ENCODE measurements around the gene G3BP1.
"Not testable (repeated sequence)": the region's sequence is repeated elsewhere in the genome, so short reads cannot be mapped to it uniquely, and the experiment has no call there.

The G3BP1 gene

GRCh38 chr5:151771259-151772028, at the start of gene G3BP1:
TSS of gene G3BP1 (plus strand) at chr5:151771954. CDS start at chr5:151786621, 14,667 bp downstream.
- TF ChIP-seq, protein P1, sequence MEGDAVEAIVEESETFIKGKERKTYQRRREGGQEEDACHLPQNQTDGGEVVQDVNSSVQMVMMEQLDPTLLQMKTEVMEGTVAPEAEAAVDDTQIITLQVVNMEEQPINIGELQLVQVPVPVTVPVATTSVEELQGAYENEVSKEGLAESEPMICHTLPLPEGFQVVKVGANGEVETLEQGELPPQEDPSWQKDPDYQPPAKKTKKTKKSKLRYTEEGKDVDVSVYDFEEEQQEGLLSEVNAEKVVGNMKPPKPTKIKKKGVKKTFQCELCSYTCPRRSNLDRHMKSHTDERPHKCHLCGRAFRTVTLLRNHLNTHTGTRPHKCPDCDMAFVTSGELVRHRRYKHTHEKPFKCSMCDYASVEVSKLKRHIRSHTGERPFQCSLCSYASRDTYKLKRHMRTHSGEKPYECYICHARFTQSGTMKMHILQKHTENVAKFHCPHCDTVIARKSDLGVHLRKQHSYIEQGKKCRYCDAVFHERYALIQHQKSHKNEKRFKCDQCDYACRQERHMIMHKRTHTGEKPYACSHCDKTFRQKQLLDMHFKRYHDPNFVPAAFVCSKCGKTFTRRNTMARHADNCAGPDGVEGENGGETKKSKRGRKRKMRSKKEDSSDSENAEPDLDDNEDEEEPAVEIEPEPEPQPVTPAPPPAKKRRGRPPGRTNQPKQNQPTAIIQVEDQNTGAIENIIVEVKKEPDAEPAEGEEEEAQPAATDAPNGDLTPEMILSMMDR (conservative IDR thresholded peaks at IDR 0.05; ENCODE audit: low read length), result peak; percentile 60
- H3K4me3 ChIP-seq (ENCODE audit: low read length), result peak within 1 kb of the TSS; percentile 95
- DNase-seq (ENCODE audit: low read depth), result peak; percentile 100

GRCh38 chr5:151722546-151722945, 49.2 kb upstream of the G3BP1 start:
- no peak overlapping the region for H3K4me3 ChIP-seq (ENCODE audit: low read length)
- DNase-seq (ENCODE audit: low read depth), result no peak
- TF ChIP-seq, protein P1 (conservative IDR thresholded peaks at IDR 0.05; ENCODE audit: low read length), result no peak

- DNase-seq (ENCODE audit: low read depth), result no peak
- TF ChIP-seq, protein P1 (conservative IDR thresholded peaks at IDR 0.05; ENCODE audit: low read length), result no peak
- H3K4me3 ChIP-seq (ENCODE audit: low read length), result no peak overlapping the region
Observed at GRCh38 chr5:151724360-151724759, 47.4 kb upstream of the G3BP1 start.

GRCh38 chr5:151729597-151729996, 42.2 kb upstream of the G3BP1 start:
- DNase-seq (ENCODE audit: low read depth), result not testable (repeated sequence)

GRCh38 chr5:151730381-151730780, 41.4 kb upstream of the G3BP1 start:
- DNase-seq (ENCODE audit: low read depth), result no peak
- TF ChIP-seq, protein P1 (conservative IDR thresholded peaks at IDR 0.05; ENCODE audit: low read length), result no peak
- no peak overlapping the region for H3K4me3 ChIP-seq (ENCODE audit: low read length)

More at GRCh38 chr5:151729597-151729996, 42.2 kb upstream of the G3BP1 start:
- not testable (repeated sequence) for H3K4me3 ChIP-seq (ENCODE audit: low read length)

DNA sequence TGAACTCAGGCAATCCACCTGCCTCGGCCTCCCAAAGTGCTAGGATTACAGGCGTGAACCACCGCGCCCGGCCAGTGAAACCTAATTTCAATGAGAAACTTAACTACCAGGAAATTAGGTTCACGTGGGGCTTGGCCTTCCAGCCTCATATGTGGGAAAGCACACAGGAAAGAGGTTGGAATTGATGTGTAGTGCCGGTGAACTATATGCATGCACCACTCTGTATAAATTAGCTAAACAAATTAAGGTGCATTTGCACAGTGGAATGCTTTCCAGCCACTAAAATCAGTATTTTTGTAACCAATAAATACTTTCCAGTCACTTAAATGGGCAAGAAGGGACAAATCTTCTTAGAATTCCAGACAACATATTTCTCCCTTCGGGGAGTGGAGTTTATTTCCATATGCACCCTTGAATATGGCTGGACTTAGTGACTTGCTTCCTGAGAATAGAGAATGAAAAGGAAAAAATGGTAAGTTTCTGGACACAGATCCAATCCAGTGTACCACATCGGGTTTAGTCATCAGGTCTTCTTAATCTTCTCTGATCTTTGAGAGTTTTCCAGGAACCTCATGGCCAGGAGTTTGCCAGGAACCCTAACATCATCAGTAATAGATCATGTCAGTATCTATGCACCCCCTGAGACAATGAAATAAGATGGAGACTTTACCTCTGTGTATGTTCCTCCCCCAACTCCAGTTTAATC, 38.2 kb upstream of the G3BP1 start:
- DNase-seq (ENCODE audit: low read depth), result peak; percentile 69
- H3K4me3 ChIP-seq (ENCODE audit: low read length), result no peak overlapping the region
- TF ChIP-seq, protein P1 (conservative IDR thresholded peaks at IDR 0.05; ENCODE audit: low read length), result no peak

DNA sequence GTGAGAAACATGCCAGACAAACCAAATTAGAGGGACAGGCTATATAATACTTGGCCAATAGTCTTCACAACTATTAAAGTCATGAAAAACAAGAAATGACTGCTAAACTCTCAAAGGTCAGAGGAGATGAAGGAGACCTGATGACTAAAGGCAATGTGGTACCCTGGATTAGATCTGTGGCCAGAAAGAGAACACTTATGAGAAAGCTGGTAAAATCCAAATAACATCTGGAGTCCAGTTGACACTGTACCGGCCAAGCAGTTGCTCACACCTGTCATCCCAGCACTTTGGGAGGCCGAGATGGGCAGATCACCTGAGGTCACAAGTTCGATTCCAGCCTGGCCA, 37.7 kb upstream of the G3BP1 start:
- no peak for DNase-seq (ENCODE audit: low read depth)
- TF ChIP-seq, protein P1 (conservative IDR thresholded peaks at IDR 0.05; ENCODE audit: low read length), result no peak
- H3K4me3 ChIP-seq (ENCODE audit: low read length), result no peak overlapping the region
